Esophagus muscularis mucosa (tissue), 4 donors: Measurements from ENCODE around the gene SUFU. TPM values are rescaled to one million over a fixed set of nuclear protein-coding genes. Genes with fewer than 3 reads are reported as not detected.

Experiments used
- DNase-seq: peaks from one replicate; pipeline ENCODE4 v3.0.0-alpha.2; 2017; ENCODE audit errors: extremely low spot score
- H3K27ac ChIP-seq, 4 donors: fragments of 200-600 bp; sonication (generic); replicated peaks in 1 of 4; 1 replicate in 3 of 4; 2 replicates in 1 of 4; pipeline ENCODE4 v1.5.1; 2016 to 2019; ENCODE audit warnings: mild to moderate bottlenecking in 1 of 4
- H3K27me3 ChIP-seq, 4 donors: fragments of 200-600 bp; sonication (generic); one replicate each; pipeline versions ENCODE4 v1.5.1 to v1.6.0; 2016 to 2019
- H3K36me3 ChIP-seq, 4 donors: fragments of 200-600 bp; sonication (generic); one replicate each; pipeline ENCODE4 v1.5.1; 2016 to 2019
- H3K4me1 ChIP-seq, 4 donors: fragments of 200-600 bp; sonication (generic); one replicate each; pipeline ENCODE4 v1.5.1; 2016 to 2019
- H3K4me3 ChIP-seq, 4 donors: fragments of 200-600 bp; sonication (generic); 1 replicate in 2 of 4; 2 replicates in 2 of 4; pipeline ENCODE4 v1.5.1; 2016 to 2019; ENCODE audit warnings: mild to moderate bottlenecking in 4 of 4, moderate library complexity in 1 of 4
- H3K9me3 ChIP-seq, 4 donors: fragments of 200-600 bp; sonication (generic); 1 replicate in 3 of 4; 2 replicates in 1 of 4; pipeline ENCODE4 v1.5.1; 2016 to 2019
- CTCF ChIP-seq, 3 experiments: fragments of 200-600 bp in 2 of 3; fragments of 450-650 bp in 1 of 3; sonication (generic) in 2 of 3; IDR thresholded peaks; one replicate each; pipeline ENCODE4 v1.5.1; 2017 to 2019; ENCODE audit warnings: antibody characterized with exemption in 3 of 3, mild to moderate bottlenecking in 2 of 3, moderate library complexity in 1 of 3
- EP300 ChIP-seq: sonication (generic); formaldehyde crosslinking; IDR thresholded peaks from one replicate; pipeline ENCODE4 v1.6.1; 2017; ENCODE audit warnings: antibody characterized with exemption
- POLR2A ChIP-seq: fragments of 450-650 bp; IDR thresholded peaks from one replicate; pipeline ENCODE4 v1.6.1; 2017; ENCODE audit warnings: antibody characterized with exemption, moderate library complexity, mild to moderate bottlenecking, low read depth
- POLR2AphosphoS5 ChIP-seq, 2 donors: sonication (generic); formaldehyde crosslinking; IDR thresholded peaks; one replicate each; pipeline ENCODE4 v1.6.1; 2017; ENCODE audit warnings: antibody characterized with exemption in 2 of 2
- WGBS: methylation state at CpG from one replicate; pipeline ENCODE4 v1.1.5; 2018; 5-methylcytosine and 5-hydroxymethylcytosine counted together
- intact Hi-C: fragments of 100-400 bp; cut with DNase I; formaldehyde crosslinking; loops from one replicate; pipeline ENCODE4 v1.15.1; 2023
- total RNA-seq, 4 donors: library from RNA; depleted of rRNA; stranded (reverse); fragments of >200 nt; gene quantifications; one replicate each; pipeline versions ENCODE4 v1.1.0 to v1.2.1, GENCODE V29; 2016

SUFU gene
- total RNA-seq, 4 donors from 2014 or later = 5.0 to 11.7 (median 10.1) TPM

DNA sequence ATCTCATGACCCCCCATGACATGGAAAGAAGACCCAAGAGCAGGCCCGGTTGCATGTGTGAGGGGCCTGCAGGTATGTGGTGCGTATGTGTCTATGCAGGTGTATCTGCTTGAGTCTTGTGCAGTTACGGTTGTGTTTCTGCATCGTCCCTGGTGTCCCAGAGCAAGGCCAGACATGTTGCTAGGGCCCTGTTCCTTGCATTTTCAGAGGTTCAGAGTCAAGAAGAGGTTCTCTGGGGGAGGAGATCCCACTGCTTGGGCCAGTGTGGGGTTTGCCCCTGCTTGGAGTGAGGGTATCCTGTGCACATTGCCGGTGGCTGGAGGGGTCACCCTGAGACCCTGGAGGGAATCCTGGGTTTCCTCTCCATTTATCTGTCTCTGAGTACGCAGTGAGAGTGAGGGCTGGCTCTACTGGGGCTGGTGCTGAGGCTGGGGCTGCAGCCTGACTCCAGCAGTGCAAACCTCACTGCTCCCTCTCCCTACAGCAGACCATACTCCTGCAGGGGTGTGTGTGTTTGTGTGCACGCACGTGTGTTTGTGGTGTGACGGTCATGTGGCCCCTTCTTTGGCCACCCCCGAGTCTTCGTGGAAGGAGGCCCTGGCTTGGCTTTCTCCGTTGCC, 144.6 kb downstream of the SUFU start:
- Histone ChIP-seq H3K27me3 (no peaks in the 10 kb centered on the region), H3K4me3 (peak overlapping the region; percentile 76 to 97 (median 88)), H3K36me3 (peaks cover 8 to 42% (median 23%) of the 10 kb centered on the region in 4 donors), H3K9me3 (no peaks in the 10 kb centered on the region), H3K27ac (peak overlapping the region; percentile 99 to 100 (median 100)), H3K4me1 (peaks cover 64 to 83% (median 77%) of the 10 kb centered on the region in 4 donors)
- no peak for DNase-seq
- no peak for TF ChIP-seq POLR2A
- TF ChIP-seq CTCF (IDR thresholded peaks at IDR 0.05) = no peak
- no peak for TF ChIP-seq POLR2AphosphoS5 (IDR thresholded peaks at IDR 0.05)
- TF ChIP-seq EP300 = no peak
- intact Hi-C loops = loop anchor here (5.0 kb wide), 1 partner anchor 64 kb away; the partner anchor contains the start of genes ARL3 and SFXN2
- WGBS = 32% methylated on average over 10 of the region's 12 CpGs

GRCh38 chr10:102648889-102649796, 145.4 kb downstream of the SUFU start:
- intact Hi-C loops = loop anchor here (5.0 kb wide), 1 partner anchor 63 kb away; the partner anchor contains the start of genes ARL3 and SFXN2
- TF ChIP-seq EP300 = no peak
- no peak for TF ChIP-seq POLR2AphosphoS5 (IDR thresholded peaks at IDR 0.05)
- no peak for TF ChIP-seq POLR2A
- no peak for TF ChIP-seq CTCF (IDR thresholded peaks at IDR 0.05)
- H3K4me1 ChIP-seq = peaks cover 64 to 90% (median 84%) of the 10 kb centered on the region in 4 donors
- peak overlapping the region; percentile 76 to 97 (median 88) for H3K4me3 ChIP-seq
- WGBS = 26% methylated on average over 7 of the region's 25 CpGs
- peak overlapping the region; percentile 36 to 100 (median 100) for H3K27ac ChIP-seq
- no peaks in the 10 kb centered on the region for H3K9me3 ChIP-seq
- no peak for DNase-seq
- H3K36me3 ChIP-seq = peaks cover 13 to 50% (median 29%) of the 10 kb centered on the region in 4 donors
- H3K27me3 ChIP-seq = no peaks in the 10 kb centered on the region

DNA sequence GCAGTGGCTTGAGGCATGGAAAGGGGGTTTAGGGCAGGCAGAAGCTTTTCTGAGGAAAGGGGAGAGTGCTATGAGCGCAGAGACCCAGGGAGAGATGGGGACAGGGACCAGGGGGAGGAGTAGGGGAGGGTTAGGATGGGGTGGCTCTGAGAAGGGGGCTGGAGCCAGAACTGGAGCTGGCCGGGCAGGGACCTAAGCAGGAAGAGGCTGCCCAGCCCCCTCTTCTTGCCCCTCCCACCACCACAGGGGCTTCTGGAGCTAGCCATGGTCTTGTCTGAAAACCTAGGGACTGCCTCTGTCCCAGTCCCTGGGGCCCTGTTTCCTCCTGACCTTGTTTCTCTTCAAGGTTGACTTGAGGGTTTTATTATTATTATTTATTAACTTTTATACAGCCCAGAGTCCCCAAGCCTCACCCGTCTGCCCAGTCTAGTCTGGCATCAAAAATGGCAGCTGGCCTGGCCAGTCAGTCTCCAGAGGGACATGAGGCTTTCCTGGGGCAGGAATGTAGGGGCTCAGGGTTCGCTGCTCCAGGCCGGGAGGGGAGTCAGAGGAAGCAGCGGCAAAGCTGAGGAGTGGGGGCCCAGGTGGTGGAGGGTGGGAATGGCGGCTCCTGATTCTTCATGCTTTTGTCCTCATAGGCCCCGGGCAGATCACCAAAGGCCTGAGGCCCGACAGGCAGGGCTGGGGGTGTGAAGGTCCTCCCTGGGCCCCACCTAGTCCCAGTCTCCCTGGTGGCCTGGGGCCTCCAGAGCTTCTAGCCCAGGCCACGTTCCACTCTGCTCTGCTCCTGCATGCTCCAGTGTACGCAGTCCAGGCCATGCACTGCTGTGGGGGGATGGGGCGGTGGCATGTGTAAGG, 146.3 kb downstream of the SUFU start:
- no peak for DNase-seq
- intact Hi-C loops = loop anchor here (5.0 kb wide), 1 partner anchor 62 kb away; the partner anchor contains the start of genes ARL3 and SFXN2
- Histone ChIP-seq H3K9me3 (no peaks in the 10 kb centered on the region), H3K36me3 (peaks cover 15 to 59% (median 38%) of the 10 kb centered on the region in 4 donors), H3K27ac (peak overlapping the region; percentile 36 to 100 (median 77)), H3K4me1 (peaks cover 69 to 89% (median 85%) of the 10 kb centered on the region in 4 donors), H3K27me3 (no peaks in the 10 kb centered on the region), H3K4me3 (peak overlapping the region; percentile 76 to 97 (median 88))
- WGBS = 61% methylated on average over 11 of the region's 12 CpGs
- no peak for TF ChIP-seq EP300
- no peak for TF ChIP-seq POLR2A
- no peak for TF ChIP-seq POLR2AphosphoS5 (IDR thresholded peaks at IDR 0.05)
- TF ChIP-seq CTCF (IDR thresholded peaks at IDR 0.05) = no peak
